ENCODE measurements around the gene CLK1. TPM values are rescaled to one million over a fixed set of nuclear protein-coding genes. Genes with fewer than 3 reads are reported as not detected.
"Not testable (repeated sequence)": the region's sequence is repeated elsewhere in the genome, so short reads cannot be mapped to it uniquely, and the experiment has no call there.

CLK1 gene
- total and polyA plus RNA-seq, 9 of the 15 experiments (the other 6 are each of a cell fraction or from before 2014, with no cell fraction given): 29.3 to 99.2 (median 47.0) TPM

- TF ChIP-seq SRF (CRISPR knock-in tag; IDR thresholded peaks at IDR 0.05) (0 out of 4 replicates have a peak, but pooled peaks of 1 of the 2 experiments have one; percentile 10), CBFA2T3 (IDR thresholded peaks at IDR 0.05) (peak; percentile 41), ZNF175 (CRISPR knock-in tag; IDR thresholded peaks at IDR 0.05; ENCODE audit: low read depth) (peak; percentile 69), ZC3H8 (IDR thresholded peaks at IDR 0.05) (no peak)
- TF ChIP-seq, protein P1, sequence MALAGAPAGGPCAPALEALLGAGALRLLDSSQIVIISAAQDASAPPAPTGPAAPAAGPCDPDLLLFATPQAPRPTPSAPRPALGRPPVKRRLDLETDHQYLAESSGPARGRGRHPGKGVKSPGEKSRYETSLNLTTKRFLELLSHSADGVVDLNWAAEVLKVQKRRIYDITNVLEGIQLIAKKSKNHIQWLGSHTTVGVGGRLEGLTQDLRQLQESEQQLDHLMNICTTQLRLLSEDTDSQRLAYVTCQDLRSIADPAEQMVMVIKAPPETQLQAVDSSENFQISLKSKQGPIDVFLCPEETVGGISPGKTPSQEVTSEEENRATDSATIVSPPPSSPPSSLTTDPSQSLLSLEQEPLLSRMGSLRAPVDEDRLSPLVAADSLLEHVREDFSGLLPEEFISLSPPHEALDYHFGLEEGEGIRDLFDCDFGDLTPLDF (CRISPR knock-in tag; IDR thresholded peaks at IDR 0.05): peak; percentile 75
Observed at GRCh38 chr2:200888704-200889625, 24.5 kb upstream of the CLK1 start, which contains the start of the genes NIF3L1 and PPIL3 (continued).

DNA sequence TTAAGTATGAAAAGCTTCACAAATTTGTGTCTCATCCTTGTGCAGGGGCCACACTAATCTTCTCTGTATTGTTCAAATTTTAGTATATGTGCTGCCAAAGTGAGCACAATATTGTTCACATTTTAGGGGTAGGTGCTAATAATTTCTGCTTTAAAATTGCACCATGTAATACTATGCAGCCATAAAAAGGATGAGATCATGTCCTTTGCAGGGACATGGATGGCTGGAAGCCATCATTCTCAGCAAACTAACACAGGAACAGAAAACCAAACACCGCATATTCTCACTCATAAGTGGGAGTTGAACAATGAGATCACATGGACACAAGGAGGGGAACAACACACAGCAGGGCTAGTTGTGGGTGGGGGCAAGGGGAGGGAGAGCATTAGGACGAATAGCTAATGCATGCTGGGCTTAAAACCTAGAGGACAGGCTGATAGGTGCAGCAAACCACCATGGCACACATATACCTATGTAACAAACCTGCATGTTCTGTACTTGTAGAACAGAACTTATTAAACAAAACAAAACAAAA, 17.3 kb upstream of the CLK1 start:
- H3K4me3 ChIP-seq; H3K79me2 ChIP-seq (ENCODE audit: control insufficient read depth, insufficient read depth, low read length); H3K4me1 ChIP-seq (replicated peaks in 1 of 2; ENCODE audit: control insufficient read depth in 2 of 2, insufficient read depth in 2 of 2, low read length in 2 of 2); H3K4me2 ChIP-seq (ENCODE audit: insufficient read depth, low read length); FAIRE-seq; ATAC-seq; in situ Hi-C loops (cut with MboI); intact Hi-C loops (cut with micrococcal nuclease); H3K27ac ChIP-seq (ENCODE audit: extremely low read depth, low read depth, low read length); DNase-seq (ENCODE audit: extremely low read depth in 1 of 4, low spot score in 3 of 4); H2AFZ ChIP-seq (ENCODE audit: low read depth, low read length); CTCF ChIA-PET (ENCODE audit: low intra/inter-chr PET ratio); H3K9ac ChIP-seq (ENCODE audit: insufficient read depth in 1 of 2, low read depth in 2 of 2, low read length in 2 of 2); H3K9me1 ChIP-seq (ENCODE audit: control insufficient read depth, insufficient read depth, low read length); H3K9me3 ChIP-seq (replicated peaks; ENCODE audit: control insufficient read depth, insufficient read depth, low read depth, low read length); H4K20me1 ChIP-seq (replicated peaks; ENCODE audit: control insufficient read depth, insufficient read depth, low read length); H3K27me3 ChIP-seq (ENCODE audit: control insufficient read depth in 2 of 2, insufficient read depth in 2 of 2, low read length in 2 of 2); BruUV-seq (replicated peaks): not testable (repeated sequence)
- POLR2A ChIA-PET: interaction anchor here (1.3 kb wide), 2 partner anchors 18 to 24 kb away, joined by 3 to 4 read pairs; partner anchors contain the start of gene CLK1
- H3K36me3 ChIP-seq (ENCODE audit: control insufficient read depth, insufficient read depth, low read length): peaks cover 63% of the 10 kb centered on the region
- 66% methylated on average over 2 of the region's 2 CpGs for WGBS (ENCODE audit: insufficient coverage, low coverage, missing lambda C conversion rate)

All from K562 (cell line).